GM18508 (cell line): Measurements from ENCODE around the gene GRM8.
"Not testable (repeated sequence)": the region's sequence is repeated elsewhere in the genome, so short reads cannot be mapped to it uniquely, and the experiment has no call there.

ENCODE experiments used
- ATAC-seq: cut with Tn5 transposase; IDR thresholded peaks from one replicate; pipeline ENCODE4 v1.9.1; 2021; ENCODE audit warnings: moderate number of reproducible peaks; ENCODE audit not compliant: insufficient read depth, unreplicated experiment

GRM8 gene

GRCh38 chr7:126842451-126842850, 410.3 kb downstream of the GRM8 start:
- no peak for ATAC-seq

GRCh38 chr7:126840869-126841268, 411.9 kb downstream of the GRM8 start:
- no peak for ATAC-seq

DNA sequence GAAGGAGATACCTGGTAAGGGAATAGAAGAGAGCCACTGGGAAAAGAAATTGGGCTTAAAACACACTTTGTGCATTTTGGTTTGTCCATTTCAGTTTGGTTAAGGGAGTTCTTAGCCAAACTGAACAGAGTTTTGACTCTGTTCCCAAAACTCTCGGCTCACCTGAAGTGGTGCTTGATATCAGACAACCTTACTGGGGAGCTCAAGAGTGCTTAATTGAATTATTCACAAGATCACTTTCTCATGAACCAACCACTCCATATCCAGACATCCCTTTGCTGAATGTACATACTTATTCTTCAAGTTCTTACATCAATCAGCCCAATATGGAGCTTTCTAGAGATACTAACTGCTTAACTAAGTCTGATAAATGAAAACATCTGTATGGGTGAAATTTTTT, 413.1 kb downstream of the GRM8 start:
- ATAC-seq: no peak

DNA sequence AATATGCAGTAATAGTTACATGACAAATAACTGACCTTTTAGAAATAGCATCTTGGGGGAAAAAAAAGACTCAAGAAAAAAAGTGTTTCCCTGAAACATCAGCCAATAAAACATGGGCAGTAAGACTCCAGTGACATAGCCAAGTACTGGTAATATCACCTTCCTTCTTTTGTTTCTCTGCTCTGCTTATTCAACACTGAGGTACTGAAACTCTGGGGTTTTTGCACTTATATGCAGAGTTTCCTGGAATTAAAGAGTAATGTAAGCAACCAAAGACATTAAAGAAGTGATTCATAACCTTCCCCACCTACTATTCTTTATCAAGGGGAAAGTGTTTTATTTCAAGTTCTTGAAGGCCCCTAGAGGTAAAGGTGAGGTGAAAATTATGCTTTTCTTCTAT, 414.5 kb downstream of the GRM8 start:
- ATAC-seq: no peak

- not testable (repeated sequence) for ATAC-seq
Observed at GRCh38 chr7:126831241-126831640, 421.5 kb downstream of the GRM8 start.

- no peak for ATAC-seq
Observed at GRCh38 chr7:126820925-126821324, 431.8 kb downstream of the GRM8 start.

- ATAC-seq: no peak
Observed at GRCh38 chr7:126819197-126819484, 433.6 kb downstream of the GRM8 start.

- no peak for ATAC-seq
Observed at GRCh38 chr7:126818393-126819196, 434.1 kb downstream of the GRM8 start.

GRCh38 chr7:126809188-126809587, 443.6 kb downstream of the GRM8 start:
- no peak for ATAC-seq

- ATAC-seq: no peak
Observed at GRCh38 chr7:126806614-126807013, 446.1 kb downstream of the GRM8 start.

DNA sequence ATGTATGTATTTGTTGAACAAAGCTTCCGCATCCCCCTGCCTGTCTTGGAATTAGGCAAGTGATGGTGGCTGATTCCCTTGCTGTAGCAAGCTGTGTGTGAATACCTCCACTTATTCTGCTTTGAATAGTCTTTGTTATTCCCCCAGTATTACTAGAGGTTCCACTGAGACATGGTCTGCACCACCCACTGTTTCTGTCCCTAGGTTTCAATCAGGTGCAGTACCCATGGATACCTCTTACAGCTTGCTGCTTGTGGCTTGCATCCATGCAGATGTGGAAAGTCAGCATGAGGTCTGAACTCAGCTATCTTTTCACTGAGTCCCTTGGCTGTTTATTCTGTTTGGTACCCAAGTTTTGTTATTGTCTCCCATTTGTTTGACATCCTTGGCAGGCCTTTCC, 447.4 kb downstream of the GRM8 start:
- ATAC-seq: no peak

DNA sequence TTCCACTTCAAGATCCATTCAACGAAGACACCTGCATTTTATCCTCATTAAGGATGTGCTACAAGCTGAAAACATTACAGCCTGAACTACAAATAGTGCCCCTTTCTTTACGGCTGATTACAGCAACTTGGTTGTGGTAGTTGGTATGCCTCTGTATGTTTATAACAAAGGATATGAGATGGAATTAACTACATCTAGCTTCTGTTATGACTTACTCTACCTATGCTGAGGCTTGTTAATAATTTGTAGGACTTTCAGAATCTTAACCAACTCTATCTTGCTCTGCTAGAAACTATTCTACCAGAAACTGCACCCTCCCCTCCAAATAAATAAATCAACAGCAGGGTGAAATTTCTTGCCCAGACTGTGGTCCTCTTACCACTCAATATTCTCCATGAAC, 448.1 kb downstream of the GRM8 start:
- ATAC-seq: peak; percentile 93

DNA sequence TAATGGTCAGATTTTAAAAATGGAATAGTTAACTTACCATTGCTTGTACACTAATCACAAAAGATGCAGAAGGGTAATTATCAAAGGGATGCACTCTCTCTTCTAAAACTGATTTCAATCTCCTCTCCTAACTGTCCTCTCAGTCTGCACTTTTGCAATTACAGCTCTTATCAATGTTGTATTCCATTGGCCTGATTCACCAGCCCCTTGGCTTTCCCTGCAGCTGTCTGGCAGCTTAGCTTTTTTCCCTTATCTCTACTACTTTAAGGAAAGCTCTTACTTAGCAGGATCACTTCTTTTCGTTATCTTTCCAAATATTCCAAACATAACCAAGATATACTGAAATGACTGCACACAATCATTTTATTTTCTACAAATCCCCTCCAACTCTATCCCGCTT, 448.8 kb downstream of the GRM8 start:
- ATAC-seq: no peak

- peak; percentile 75 for ATAC-seq
Observed at GRCh38 chr7:126803060-126803665, 449.6 kb downstream of the GRM8 start.

- no peak for ATAC-seq
Observed at GRCh38 chr7:126801733-126802132, 451.0 kb downstream of the GRM8 start.

GRCh38 chr7:126799541-126799940, 453.2 kb downstream of the GRM8 start:
- no peak for ATAC-seq

DNA sequence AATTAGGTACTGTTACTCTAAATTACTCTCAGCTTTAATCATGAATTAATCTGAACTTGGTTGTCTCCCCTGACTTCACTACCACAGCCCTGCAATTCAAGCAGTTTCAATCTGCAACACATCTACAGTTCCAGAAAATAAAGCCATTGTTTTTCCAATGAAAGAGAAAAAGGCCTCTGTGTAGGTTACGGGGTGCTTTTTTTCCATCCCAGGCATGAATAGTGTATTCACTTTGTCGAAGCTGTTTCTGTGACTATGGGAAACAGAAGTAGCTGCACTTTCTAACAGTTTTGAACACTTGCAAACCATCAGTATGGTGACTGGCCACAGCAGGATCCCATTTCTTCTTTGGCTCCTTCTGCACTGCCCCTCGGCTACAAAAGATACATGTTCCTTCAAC, 460.2 kb downstream of the GRM8 start:
- no peak for ATAC-seq

DNA sequence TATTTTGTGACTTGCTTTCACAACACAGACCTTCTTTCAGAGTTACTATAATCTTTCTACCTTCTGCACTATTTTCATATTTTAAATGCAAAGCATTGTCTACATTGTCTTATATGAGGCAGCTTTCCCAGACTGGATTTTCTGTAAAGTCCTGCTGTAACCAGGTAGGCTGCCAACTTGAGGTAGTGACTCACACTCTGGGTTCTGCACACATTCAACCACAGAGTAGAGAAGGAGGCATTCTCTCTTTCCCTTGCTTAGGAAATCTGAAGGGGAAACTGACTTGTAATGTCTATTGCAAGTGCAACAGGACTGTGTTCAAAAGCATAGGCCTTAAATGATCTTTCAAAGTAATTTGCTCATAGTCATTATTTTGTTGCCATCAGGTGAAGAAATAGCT, 461.4 kb downstream of the GRM8 start:
- ATAC-seq: no peak

DNA sequence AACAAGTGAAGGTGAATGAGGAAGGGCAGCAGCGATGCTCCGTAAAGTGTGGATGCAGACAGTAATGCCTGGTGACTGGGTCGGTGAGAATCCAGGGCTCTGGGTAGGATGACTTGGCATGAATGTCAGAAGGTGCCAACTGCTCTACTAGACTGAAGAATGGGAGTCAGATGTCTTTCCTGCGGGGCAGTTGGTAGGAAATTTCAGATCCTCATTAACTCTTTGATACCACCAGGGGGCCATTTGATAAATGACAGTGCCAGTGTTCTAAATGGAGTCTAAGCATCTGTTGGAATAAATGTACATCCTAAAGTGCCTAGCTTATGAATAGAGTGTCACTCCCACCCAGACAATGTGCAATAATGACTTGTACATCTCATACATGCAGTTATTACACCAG, 462.0 kb downstream of the GRM8 start:
- no peak for ATAC-seq

GRCh38 chr7:126783613-126784012, 469.1 kb downstream of the GRM8 start:
- ATAC-seq: no peak

DNA sequence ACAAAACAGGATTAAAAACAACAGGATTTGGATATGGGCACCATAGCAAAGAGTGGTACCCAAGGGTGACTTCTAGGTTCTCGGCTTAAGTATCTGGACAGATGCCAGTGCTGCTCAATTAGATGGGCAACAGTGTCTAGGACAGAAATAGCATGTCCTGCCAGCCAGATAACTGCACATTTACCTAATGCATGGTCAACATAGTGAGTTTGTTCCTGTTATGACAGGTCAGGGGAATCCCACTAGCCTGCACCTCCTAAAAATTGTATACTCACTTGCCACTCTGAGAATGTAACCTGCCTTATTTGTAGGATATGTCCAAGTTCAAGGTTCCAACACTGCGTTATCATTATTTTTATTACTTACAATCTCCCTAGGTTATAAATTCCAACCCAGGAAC, 471.7 kb downstream of the GRM8 start:
- peak; percentile 94 for ATAC-seq

- ATAC-seq: no peak
Observed at GRCh38 chr7:126778101-126778500, 474.6 kb downstream of the GRM8 start.
